ENCODE data around the gene TOMM40L.

- no peak for TF ChIP-seq CTCF (IDR thresholded peaks at IDR 0.05)
- no peak for TF ChIP-seq POLR2A (IDR thresholded peaks at IDR 0.05)
These were observed 28.2 kb upstream of the TOMM40L start for GRCh38 chr1:161197560-161198193.

Measured in uterus (tissue), 2 donors.